Skin epidermis (tissue), 12 donors: Measurements from ENCODE around the gene MBNL2.

Source experiments
- H3K27ac ChIP-seq, 21 experiments: fragments of 200-600 bp; sonication (generic) in 11 of 21; one replicate each; pipeline ENCODE4 v1.5.0; 2020; ENCODE audit warnings: mild to moderate bottlenecking in 3 of 21, inconsistent platforms in 2 of 21, moderate library complexity in 2 of 21
- H3K4me3 ChIP-seq, 7 experiments: fragments of 200-600 bp; sonication (generic) in 2 of 7; one replicate each; pipeline ENCODE4 v1.5.0; 2020; ENCODE audit warnings: inconsistent platforms in 2 of 7, mild to moderate bottlenecking in 2 of 7, moderate library complexity in 1 of 7

The MBNL2 gene

GRCh38 chr13:97245011-97245410 lies 22.9 kb downstream of the MBNL2 start:
- H3K27ac ChIP-seq, result peak overlapping the region in 10 of 21 experiments; percentile 3 to 78 (median 40)
- no peak overlapping the region for H3K4me3 ChIP-seq

GRCh38 chr13:97246596-97247158 lies 24.5 kb downstream of the MBNL2 start:
- Histone ChIP-seq H3K27ac (peak overlapping the region in 8 of 21 experiments; percentile 3 to 75 (median 43)), H3K4me3 (no peak overlapping the region)

- no peak overlapping the region for H3K4me3 ChIP-seq
- peak overlapping the region in 3 of 21 experiments; percentile 9 to 79 (median 75) for H3K27ac ChIP-seq
These were observed 26.1 kb downstream of the MBNL2 start for GRCh38 chr13:97248243-97248642.

- peak overlapping the region in 13 of 21 experiments; percentile 3 to 79 (median 35) for H3K27ac ChIP-seq
- H3K4me3 ChIP-seq, result no peak overlapping the region
These were observed 27.1 kb downstream of the MBNL2 start for GRCh38 chr13:97249093-97249795.

GRCh38 chr13:97249796-97250495 lies 27.8 kb downstream of the MBNL2 start:
- peak overlapping the region in 15 of 21 experiments; percentile 3 to 79 (median 34) for H3K27ac ChIP-seq
- no peak overlapping the region for H3K4me3 ChIP-seq

GRCh38 chr13:97250560-97250959 lies 28.4 kb downstream of the MBNL2 start:
- H3K4me3 ChIP-seq, result no peak overlapping the region

GRCh38 chr13:97252735-97253134 lies 30.6 kb downstream of the MBNL2 start:
- H3K27ac ChIP-seq, result peak overlapping the region in 1 of 21 experiments; percentile 42

More at GRCh38 chr13:97250560-97250959, 28.4 kb downstream of the MBNL2 start:
- peak overlapping the region in 12 of 21 experiments; percentile 8 to 74 (median 31) for H3K27ac ChIP-seq

GRCh38 chr13:97253581-97254293 lies 31.6 kb downstream of the MBNL2 start:
- Histone ChIP-seq H3K27ac (peak overlapping the region in 1 of 21 experiments; percentile 61), H3K4me3 (no peak overlapping the region)

More at GRCh38 chr13:97252735-97253134, 30.6 kb downstream of the MBNL2 start:
- no peak overlapping the region for H3K4me3 ChIP-seq

- Histone ChIP-seq H3K27ac (peak overlapping the region in 12 of 21 experiments; percentile 17 to 81 (median 57)), H3K4me3 (no peak overlapping the region)
These were observed 32.7 kb downstream of the MBNL2 start for GRCh38 chr13:97254816-97255215.

GRCh38 chr13:97255515-97256021 lies 33.4 kb downstream of the MBNL2 start:
- no peak overlapping the region for H3K4me3 ChIP-seq
- peak overlapping the region in 15 of 21 experiments; percentile 16 to 81 (median 56) for H3K27ac ChIP-seq

- Histone ChIP-seq H3K4me3 (no peak overlapping the region), H3K27ac (peak overlapping the region in 14 of 21 experiments; percentile 9 to 84 (median 62))
These were observed 34.2 kb downstream of the MBNL2 start for GRCh38 chr13:97256343-97256783.

GRCh38 chr13:97257228-97257755 lies 35.2 kb downstream of the MBNL2 start:
- Histone ChIP-seq H3K27ac (peak overlapping the region in 18 of 21 experiments; percentile 7 to 84 (median 66)), H3K4me3 (no peak overlapping the region)

- Histone ChIP-seq H3K27ac (peak overlapping the region in 18 of 21 experiments; percentile 33 to 84 (median 66)), H3K4me3 (no peak overlapping the region)
These were observed 36.0 kb downstream of the MBNL2 start for GRCh38 chr13:97257800-97258799.

- peak overlapping the region in 18 of 21 experiments; percentile 4 to 84 (median 58) for H3K27ac ChIP-seq
These were observed 36.7 kb downstream of the MBNL2 start for GRCh38 chr13:97258801-97259200.

GRCh38 chr13:97259410-97259797 lies 37.3 kb downstream of the MBNL2 start:
- H3K4me3 ChIP-seq, result no peak overlapping the region
- peak overlapping the region in 10 of 21 experiments; percentile 4 to 84 (median 56) for H3K27ac ChIP-seq

More at GRCh38 chr13:97258801-97259200, 36.7 kb downstream of the MBNL2 start:
- H3K4me3 ChIP-seq, result no peak overlapping the region

- H3K27ac ChIP-seq, result peak overlapping the region in 5 of 21 experiments; percentile 9 to 84 (median 72)
- H3K4me3 ChIP-seq, result no peak overlapping the region
These were observed 37.9 kb downstream of the MBNL2 start for GRCh38 chr13:97259798-97260714.
